HG03097 (cell line): ENCODE results near the gene SLC17A5.
"Not testable (repeated sequence)": the region's sequence is repeated elsewhere in the genome, so short reads cannot be mapped to it uniquely, and the experiment has no call there.

Experiments used
- ATAC-seq: cut with Tn5 transposase; IDR thresholded peaks from one replicate; pipeline ENCODE4 v1.9.1; 2021; ENCODE audit not compliant: unreplicated experiment, low FRiP score

The SLC17A5 gene, protein sequence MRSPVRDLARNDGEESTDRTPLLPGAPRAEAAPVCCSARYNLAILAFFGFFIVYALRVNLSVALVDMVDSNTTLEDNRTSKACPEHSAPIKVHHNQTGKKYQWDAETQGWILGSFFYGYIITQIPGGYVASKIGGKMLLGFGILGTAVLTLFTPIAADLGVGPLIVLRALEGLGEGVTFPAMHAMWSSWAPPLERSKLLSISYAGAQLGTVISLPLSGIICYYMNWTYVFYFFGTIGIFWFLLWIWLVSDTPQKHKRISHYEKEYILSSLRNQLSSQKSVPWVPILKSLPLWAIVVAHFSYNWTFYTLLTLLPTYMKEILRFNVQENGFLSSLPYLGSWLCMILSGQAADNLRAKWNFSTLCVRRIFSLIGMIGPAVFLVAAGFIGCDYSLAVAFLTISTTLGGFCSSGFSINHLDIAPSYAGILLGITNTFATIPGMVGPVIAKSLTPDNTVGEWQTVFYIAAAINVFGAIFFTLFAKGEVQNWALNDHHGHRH

DNA sequence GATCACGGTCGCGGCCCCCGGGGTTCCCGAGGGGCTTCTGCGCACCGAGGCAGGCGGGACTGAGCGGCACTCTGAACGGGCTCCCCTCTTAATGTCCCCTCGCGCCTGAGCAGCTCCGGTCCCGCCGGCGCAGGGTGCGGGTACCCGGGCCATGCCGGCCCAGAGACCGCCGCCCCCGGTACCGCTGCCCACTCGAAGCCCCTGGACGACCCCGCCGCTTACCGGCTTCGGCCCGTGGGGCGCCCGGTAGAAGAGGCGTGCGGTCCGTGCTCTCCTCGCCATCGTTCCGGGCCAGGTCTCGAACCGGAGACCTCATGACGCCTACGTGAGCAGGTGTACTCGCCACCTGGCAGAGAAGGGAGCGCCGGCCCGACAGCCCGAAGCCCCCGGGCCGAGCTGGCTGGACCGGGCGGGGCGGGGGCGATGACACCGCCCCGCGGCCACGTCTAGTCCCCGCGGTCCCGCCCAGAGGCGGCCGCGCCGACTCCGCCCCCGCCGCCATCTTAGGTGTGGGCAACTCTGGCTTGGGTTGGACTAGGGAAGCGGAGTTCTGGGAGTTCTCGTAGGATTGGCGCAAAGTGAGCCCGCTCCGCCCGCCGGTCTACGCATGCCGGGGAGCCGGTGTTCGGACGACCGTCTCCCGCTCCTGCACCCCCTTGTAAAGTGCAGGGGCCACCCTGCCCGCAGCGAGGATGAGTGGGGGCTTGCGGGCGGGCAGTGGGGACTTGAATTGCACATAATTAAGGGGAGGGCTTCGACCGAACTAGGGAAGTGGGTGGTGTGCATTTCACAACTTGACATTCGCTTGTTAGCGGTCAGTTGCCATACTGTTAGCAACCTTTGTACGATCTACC lies at the start of gene SLC17A5:
SLC17A5 (minus strand) TSS at position 422 of the 854 bp plus-strand sequence; CDS start at position 316, 106 bp downstream.
- ATAC-seq, result peak; percentile 93

DNA sequence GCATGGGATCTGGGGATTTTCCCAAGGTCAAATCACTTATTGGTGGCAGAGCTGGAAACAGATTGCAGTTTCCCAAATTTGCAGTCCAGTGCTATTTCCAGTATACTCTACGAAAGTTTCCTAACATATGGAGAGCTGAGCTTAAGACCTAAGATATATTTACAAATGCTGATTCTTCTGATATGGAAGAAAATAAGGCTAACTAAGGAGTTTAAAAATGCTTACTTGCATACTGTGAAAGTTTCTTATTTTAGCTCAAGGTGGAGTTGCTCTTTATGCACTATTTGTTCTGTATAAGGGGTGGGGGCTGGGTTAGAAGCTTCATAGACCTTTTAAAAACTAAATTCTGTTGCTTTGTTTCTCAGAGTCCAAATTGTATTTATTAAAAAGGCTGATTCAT lies 49.7 kb upstream of the SLC17A5 start:
- no peak for ATAC-seq

DNA sequence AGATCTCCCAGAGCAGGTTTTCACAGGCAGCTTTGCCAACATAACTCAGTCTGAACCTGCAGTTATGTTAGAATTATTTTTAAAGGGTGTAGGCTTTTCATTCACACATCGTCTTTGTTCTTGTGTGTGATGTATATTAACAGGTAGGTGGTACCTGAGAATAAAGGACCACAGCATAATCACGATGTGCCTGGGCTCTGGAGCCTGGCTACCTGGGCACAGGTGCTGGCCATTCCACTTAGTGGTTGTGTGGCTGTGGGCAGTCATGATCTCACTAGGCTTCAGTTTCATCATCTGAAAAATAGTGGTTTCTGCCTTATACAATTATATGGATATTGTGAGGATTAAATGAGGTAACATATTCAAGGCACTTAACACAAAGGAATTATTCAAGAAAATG lies 48.7 kb upstream of the SLC17A5 start:
- ATAC-seq, result no peak

DNA sequence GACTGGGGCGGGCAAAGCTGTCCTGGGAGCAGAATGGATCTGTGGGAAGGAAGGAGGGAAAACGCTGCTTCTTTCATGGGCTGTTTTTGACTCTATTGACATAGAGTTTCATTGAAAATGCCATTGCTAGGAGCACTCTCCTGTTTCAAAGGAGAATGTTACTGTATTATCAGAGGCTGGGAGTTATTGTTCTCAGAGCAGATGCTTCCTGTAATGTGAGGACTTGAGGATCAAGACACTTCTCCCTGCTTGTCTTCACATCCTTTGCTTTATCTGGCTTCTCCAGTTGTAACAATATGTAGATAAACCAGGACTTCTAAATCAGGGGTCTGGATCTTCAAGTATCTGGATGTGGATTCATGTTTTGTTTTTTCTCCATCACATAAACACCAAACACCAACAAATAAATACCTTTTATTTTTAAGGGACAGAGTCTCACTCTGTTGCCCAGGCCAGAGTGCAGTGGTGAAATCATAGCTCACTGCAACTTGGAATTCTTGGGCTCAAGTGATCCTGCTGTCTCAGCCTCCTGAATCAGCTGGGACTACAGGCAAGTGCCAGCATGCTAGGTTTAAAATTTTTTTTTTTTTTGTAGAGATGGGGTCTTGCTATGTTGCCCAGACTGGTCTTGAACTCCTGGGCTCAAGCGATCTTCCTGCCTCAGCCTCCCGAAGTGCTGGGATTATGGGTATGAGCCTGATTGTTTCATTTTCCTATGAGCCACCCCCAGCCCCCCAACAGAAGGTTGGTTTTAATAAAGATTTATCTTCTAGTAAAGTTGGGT lies 46.1 kb upstream of the SLC17A5 start:
- no peak for ATAC-seq

DNA sequence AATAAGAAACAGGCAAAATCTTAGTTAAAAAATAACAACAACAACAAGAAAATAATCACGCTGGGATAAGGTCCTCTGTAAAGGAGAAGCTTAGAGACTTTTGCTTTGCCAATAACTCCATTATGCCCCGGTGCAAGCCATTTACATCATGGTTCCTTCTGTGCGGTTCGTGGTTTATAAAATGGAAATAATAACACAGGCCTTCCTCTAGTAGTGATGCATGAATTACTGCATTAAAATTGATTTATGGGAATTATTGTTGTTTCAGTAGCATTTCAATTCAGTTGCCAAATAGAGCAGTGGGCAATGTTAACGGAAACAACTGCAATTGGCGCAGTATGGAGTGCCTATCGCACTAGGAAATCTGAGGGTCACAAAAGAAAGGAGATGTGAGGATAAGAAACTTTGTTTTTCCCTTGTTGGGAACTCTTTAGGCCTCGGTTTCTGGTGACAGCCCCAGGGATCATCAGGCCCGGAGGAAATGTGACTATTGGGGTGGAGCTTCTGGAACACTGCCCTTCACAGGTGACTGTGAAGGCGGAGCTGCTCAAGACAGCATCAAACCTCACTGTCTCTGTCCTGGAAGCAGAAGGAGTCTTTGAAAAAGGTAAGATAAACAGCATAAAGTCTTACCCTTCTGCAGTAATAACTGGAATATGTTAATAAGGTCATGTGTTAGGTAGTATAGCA lies 43.3 kb upstream of the SLC17A5 start:
- no peak for ATAC-seq

DNA sequence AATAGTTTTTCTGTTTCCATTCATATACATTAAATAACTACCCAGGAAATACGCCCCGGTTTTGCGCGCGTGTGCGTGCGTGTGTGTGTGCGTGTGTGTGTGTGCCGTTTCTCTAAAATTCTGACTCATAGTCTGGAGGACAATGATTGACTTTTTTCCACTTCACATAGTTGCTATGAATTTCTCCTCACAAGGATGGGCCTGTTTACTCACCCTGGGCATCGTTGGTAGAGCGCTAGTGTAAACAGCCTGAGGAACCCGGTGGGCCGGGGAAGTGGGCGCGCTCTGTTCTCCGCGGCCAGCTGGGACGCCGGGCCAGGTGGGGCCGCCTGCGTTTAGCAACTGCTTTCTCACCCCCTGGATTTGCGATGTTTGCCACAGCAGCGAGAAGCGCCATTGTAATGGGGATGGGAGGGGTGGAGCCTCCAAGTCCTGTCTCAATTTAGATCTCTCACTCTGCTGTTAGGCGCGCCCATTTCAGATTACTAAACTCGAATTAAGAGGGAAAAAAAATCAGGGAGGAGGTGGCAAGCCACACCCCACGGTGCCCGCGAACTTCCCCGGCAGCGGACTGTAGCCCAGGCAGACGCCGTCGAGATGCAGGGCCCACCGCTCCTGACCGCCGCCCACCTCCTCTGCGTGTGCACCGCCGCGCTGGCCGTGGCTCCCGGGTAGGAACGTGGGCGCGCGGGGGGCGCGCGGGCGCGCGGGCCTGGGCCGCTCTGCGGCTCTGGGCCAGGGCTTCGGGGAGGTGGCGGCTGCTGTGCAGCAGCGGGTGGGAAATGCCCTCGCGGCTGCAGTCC lies 42.0 kb upstream of the SLC17A5 start, which contains the start of gene CD109:
CD109 (plus strand) TSS at position 585 of the 803 bp plus-strand sequence; CDS start at position 598, 13 bp downstream.
- peak; percentile 48 for ATAC-seq

DNA sequence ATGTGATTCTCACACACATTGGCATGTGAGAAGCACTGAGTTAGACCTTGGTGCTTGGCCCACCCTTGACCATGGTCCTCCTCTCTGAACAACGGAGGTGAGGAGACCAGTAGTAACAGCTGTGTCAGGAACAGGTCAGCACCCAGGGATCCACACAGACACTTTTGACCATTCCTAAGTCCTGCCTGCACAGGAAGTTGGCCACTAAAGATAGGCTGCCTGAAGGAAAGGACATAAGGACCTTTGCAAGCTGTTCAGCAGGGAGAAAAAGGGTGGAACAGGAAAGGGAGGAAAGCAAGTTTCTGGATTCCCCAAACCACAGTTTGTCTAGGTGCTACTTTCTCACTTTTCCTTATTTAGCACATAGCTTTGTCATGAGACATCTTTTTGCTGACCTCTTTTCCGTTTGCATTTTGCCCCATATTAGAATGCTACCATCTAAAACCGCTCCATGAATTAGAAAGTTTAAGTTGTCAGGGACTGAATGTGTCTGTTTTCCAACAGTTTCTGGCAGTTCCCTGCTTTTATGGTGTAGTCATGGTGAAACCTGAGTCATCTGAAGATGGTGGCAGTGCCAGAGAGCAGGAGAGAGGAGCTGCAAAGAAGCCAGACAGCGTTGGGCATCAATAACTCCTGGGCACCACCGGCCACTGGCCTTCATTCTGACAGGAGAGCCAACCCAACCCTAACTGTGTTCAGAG lies 41.1 kb upstream of the SLC17A5 start:
- no peak for ATAC-seq

DNA sequence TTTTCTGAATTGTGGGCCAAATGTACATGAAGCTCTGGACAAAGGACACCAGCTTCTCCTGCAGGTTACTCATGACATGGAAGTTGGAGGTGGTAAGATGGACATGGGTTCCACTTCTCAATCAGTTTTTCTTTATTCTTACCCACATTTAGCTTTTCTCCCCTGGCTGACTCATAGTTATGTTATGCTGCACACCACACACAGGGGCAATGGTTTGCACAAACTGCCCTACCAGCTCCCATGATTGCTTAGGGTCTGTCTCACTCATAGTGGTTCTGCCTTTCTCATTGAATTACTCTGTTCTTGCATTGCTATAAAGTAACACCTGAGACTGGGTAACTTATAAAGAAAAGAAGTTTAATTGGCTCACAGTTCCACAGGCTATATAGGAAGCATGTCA lies 37.7 kb upstream of the SLC17A5 start:
- ATAC-seq, result no peak

DNA sequence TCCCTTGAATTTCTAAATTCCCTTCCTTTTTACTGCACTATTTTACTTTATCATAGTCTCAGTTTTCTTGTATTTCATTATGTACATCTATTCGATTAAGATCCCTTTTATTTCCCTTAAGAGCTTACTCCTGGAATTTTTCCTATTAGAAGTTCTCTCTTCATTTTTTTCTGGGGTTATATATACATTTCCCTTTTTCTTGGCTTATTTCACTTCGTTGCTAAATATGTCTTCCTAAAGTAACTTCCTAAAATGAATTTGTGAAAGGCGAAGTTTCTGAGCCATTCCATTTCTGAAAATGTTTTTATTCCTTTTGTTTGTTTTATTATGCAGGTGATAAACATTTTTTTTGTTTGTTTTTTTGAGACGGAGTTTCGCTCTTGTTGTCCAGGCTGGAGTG lies 36.3 kb upstream of the SLC17A5 start:
- ATAC-seq, result no peak

DNA sequence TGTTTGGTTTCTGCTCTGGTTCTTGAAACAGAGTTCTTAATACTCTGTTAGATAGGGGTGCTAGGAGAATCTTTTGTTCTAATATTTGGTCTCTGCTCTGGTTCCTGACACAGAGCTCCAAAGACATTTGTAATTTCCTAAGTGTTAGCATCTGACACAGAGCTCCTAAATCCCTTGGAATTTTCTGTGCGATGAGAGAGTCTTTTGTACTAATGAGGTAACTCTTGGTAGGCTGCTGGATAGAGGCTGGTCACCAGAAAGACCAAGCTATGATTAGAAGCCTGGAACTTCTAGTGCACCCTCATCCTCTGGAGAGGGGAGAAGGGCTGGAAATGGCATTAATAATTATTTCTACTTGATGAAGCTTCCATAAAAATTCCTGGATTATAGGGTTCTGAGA lies 34.6 kb upstream of the SLC17A5 start:
- ATAC-seq, result no peak

DNA sequence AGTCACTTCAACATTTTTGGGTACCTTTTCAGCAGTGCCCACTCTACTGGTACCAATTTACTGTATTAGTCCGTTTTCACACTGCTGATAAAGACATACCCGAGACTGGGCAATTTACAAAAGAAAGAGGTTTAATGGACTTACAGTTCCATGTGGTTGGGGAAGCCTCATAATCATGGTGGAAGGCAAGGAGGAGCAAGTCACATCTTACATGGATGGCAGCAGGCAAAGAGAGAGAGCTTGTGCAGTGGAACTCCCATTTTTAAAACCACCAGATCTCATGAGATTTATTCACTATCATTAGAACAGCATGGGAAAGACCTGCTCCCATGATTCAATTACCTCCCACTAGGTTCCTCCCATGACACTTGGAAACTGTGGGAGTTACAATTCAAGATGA lies 29.8 kb upstream of the SLC17A5 start:
- not testable (repeated sequence) for ATAC-seq

DNA sequence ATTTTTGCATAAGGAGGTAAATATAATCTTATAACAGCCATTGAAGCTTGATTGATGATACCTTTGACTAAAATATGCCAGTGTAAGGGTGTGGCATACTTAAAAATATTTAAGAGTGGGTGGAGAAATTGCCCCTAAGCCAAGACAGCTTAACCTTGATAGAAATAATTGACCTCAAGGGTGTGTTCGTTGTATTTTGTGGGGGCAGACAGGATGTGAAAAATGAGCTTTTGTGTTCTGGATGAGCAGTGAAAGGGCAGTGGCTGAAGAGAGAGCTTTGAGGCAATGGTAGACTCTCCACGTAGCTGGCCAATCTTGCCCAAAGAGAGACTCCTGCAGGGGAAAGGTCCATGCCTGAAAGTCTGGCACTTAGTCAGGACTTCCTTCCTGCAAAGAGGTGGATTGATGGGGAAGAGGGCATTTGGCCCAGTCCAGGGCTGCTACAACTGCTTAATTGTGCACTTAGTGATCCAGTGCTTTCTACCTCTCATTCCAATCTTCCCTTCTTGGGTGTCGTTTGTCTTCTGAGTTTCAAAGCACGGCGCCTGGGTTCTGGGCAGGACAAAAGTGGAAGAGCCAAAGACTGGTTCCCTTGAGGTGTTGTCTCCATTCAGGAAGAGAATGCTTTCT lies 26.6 kb upstream of the SLC17A5 start:
- ATAC-seq, result no peak

DNA sequence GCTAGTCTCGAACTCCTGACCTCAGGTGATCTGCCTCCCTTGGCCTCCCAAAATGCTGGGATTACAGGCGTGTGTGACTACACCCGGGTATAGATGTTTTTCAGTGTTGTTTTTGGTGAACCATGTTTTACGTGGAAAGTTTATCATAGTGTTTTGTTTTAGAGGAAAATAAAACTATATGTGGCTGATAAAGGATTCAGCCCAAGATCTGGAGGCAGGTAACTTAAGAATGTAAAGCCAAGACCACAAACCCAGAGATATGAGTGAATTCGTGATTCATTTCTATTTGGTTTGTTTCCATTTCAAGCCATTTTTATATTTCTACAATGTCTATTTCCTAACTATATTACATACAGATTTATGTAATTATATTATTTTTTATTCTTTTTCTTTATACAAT lies 26.1 kb upstream of the SLC17A5 start:
- ATAC-seq, result not testable (repeated sequence)

DNA sequence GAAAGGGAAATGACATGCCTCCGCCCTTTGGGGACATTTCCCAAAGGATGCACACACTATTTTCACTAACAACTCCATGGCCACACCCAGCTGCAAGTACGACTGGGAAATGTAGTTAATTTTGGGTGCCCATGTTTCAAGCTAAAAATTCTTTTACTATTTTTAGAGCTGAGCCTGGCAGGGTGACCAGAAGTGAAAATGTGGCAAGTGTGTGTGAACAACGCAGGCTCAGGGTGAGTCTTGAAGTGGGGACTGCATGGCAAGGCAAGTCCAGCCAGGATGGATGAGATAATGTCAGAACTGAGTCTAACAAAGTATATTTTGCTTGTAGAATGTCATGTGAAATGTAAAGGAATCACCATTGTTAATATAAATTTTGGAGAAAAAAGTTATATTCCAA lies 25.2 kb upstream of the SLC17A5 start:
- ATAC-seq, result no peak

DNA sequence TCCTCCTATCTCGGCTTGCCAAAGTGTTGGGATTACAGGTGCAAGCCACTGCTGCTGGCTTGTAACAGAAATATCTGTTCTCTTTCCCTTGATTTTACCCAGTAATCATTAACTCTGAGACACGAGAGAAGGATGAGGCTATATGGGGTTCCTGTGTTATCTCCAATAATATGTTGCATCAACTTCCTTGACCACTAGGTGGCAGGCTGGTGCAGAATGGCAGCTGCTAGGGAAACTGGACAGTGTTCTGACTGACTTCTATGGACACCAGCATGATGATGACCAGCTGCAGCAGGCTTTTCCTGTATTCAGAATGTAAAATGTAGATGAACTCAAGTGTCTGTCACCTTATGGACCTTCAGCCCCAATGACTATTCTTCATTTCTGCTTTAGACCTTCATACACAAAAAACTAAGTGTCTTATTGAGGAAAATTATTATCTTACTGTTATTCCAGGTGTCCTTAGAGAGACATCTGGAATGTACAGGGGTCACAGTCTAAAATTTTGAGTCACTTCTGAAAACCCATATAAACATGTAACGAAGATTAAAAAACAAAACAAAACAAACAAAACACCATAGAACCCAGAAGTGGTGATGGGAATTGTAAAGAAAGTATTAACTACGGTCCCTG lies 21.8 kb upstream of the SLC17A5 start:
- no peak for ATAC-seq

DNA sequence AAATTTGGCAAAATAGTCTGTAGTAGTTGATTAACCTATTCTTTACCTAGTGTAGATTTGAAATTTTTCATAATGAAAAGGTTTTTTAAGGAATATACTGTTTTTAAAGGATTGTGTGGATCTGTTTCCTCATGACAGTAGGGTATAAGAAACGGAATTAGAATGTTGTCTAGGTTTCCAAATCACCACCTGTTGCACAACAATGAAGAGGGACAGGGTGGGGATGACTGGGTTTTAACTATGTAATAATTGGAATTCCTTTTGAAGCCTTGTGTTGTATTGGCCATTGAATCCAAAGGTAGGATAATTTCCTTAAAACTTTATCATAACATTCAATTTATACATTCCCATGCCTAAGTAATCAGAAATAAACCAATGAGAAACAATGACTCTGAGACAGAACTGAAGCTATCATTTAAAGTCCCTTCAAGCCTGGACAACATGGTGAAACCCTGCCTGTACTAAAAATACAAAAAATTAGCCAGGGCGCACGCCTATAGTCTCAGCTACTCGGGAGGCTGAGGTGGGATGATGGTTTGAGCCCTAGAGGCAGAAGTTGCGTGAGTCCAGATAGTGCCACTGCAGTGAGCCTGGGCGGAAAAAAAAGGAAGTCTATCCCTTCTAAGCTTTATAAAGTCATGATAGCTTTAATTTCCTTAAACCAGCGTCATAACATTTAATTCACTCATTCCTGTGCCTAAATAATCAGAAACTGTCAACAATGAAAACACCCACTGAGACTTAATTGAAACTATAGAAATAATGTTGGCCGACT lies 18.3 kb upstream of the SLC17A5 start:
- no peak for ATAC-seq

DNA sequence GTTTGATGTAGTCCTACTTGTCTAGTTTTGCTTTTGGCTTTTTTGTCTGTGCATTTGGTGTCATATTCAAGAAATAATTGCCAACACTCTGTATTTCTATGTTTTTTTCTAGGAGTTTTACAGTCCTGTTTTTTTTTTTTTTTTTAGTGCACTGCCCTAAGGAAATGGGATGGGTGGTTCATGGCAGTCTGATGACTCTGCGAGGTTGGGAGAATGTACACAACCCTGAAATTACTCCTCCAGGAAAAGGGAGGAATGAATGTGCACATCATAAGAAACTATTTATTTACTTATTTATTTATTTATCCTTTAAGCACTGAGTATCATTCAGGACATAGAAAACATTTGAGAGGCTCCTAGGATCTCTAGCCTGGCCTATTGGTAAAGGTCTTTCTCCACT lies 15.2 kb upstream of the SLC17A5 start:
- no peak for ATAC-seq
